ENCODE measurements around the gene MAP3K14.
A peak's percentile ranks its signal among the peaks of the same experiment; 100 is the strongest.
"Not testable (repeated sequence)": the region's sequence is repeated elsewhere in the genome, so short reads cannot be mapped to it uniquely, and the experiment has no call there.

MAP3K14 gene

DNA sequence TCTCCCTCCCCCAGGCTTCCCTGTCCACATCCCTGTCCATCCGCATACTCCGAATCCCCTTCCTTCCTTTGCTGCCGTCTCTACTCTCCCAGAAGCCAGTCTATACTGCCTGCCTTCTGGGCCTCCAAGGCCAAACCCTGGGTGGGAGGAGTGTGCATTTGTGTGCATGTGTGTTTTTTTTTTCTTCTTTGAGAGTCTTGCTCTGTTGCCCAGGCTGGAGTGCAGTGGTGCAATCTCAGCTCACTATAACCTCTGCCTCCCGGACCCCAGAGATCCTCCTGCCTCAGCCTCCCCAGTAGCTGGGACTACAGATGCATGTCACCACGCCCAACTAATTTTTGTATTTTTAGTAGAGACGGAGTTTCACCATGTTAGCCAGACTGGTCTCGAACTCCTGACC lies 63.6 kb downstream of the MAP3K14 start:
- DNase-seq, result not testable (repeated sequence)

GRCh38 chr17:45251931-45252330 lies 64.9 kb downstream of the MAP3K14 start:
- DNase-seq, result no peak

DNA sequence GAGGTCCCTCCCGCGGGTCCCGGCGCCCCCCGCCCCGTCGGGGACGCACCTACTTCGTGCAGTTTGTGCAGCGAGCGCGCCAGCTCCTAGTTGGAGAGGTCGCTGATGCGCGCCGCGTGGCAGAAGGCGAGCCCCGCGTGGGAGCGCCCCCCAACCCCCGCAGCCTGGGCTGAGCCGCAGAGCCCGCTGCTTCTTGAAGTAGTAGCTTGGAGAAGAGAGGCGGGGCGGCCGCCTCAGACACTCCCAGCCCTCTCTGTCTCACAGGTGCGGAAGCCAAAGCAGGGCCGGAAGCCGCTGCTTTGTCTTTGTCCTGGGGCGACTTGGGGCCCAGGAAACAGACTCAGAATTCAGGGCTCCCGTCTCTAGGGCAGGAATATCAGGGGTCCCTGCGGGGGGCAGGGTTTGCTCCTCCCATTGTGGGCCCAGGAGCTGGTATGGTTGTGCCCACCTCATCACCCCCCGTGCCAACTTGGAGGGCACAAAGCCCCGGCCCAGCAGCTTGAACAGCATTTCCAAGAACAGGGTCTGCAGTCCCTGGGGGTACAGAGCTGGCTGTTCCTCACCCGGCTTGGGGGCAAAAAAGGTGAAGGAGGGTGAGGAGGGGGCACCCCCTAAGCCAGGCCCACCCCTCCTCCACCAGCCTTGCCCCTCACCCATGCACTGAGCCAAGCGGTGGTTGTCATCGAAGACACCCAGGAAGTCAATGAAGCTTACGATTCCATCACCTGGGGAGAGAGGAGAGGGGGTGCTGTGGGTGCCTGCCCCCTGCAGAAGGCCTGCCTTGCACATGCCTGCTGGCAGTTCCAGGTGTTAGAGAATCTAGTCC lies 68.5 kb downstream of the MAP3K14 start:
- DNase-seq, result no peak

GRCh38 chr17:45247429-45248131 lies 69.2 kb downstream of the MAP3K14 start:
- DNase-seq, result peak; percentile 98

GRCh38 chr17:45246861-45247428 lies 69.9 kb downstream of the MAP3K14 start:
- peak; percentile 43 for DNase-seq

DNA sequence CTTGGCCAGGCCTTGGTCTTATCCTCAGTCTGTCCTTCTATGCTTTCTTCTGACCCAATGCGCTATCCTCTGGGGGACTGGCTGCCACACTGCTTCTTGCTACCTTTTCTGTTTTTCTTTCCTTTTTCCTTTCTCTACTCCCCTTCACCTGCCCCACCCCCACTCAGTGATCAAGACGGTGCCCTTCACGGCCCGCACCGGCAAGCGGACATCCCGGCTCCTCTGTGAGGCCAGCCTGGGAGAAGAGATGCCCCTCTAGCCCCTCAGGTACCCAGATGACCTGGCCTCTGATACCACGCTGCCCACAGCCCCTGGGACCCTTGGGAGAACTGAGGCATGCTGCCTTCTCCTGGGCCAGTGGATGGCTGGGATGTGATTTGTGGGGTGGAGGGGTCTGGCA lies 70.5 kb downstream of the MAP3K14 start:
- DNase-seq, result no peak

GRCh38 chr17:45244725-45245656 lies 71.8 kb downstream of the MAP3K14 start:
- no peak for DNase-seq

DNA sequence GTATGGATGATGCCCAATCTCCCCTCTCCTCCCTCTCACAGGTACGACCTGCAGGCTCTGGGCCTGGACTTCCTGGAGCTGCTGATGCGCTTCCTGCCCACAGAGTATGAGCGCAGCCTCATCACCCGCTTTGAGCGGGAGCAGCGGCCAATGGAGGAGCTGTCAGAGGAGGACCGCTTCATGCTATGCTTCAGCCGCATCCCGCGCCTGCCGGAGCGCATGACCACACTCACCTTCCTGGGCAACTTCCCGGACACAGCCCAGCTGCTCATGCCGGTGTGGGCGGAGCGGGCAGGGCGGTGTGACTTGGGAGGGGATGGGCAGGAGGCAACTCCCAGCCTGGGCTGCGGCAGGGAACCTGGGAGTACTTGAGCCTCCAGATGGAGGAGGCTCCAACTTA lies 73.1 kb downstream of the MAP3K14 start:
- no peak for DNase-seq

- DNase-seq, result no peak
Observed at GRCh38 chr17:45242029-45242414, 74.8 kb downstream of the MAP3K14 start.

DNA sequence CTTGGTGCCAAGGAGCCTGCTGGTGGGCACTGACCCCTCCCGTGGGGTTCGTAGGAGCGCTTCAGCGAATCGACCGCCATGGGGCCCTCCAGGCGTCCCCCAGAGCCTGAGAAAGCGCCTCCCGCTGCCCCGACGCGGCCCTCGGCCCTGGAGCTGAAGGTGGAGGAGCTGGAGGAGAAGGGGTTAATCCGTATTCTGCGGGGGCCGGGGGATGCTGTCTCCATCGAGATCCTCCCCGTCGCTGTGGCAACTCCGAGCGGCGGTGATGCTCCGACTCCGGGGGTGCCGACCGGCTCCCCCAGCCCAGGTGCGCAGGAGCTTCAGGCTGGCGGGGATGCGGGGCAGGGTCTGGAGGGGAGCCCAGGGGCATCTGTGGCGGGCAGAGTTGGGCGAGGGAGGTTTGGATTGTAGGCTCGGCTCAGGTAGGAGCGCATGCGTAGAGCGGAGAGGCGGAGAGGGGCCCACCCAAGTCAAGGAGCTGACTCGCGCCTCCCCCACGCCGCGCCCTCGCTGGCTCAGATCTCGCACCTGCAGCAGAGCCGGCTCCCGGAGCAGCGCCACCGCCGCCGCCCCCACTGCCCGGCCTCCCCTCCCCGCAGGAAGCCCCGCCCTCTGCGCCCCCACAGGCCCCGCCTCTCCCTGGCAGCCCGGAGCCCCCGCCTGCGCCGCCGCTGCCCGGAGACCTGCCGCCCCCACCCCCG lies 75.3 kb downstream of the MAP3K14 start:
- DNase-seq, result no peak

DNA sequence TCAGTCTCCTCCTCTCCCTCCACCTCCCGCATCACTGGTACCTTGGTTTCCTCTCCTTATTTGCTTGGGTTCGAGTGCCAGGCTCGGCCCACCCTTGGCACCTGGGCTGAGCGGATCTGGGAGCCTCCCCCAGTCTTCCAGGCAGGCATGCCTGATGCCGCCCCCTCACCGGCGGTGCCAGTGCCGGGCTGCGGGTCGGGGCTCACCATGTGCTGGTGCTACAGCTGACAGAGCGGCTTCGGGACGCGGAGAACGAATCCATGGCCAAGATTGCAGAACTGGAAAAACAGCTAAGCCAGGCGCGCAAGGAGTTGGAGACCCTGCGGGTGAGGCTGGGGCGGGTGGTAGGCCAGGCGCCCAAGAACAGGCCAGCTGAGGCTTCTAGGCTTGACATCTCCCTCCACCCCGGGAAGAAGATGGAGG lies 75.9 kb downstream of the MAP3K14 start:
- no peak for DNase-seq

GRCh38 chr17:45238155-45238774 lies 78.6 kb downstream of the MAP3K14 start:
- DNase-seq, result no peak

- DNase-seq, result no peak
Observed at GRCh38 chr17:45237686-45238085, 79.1 kb downstream of the MAP3K14 start.

DNA sequence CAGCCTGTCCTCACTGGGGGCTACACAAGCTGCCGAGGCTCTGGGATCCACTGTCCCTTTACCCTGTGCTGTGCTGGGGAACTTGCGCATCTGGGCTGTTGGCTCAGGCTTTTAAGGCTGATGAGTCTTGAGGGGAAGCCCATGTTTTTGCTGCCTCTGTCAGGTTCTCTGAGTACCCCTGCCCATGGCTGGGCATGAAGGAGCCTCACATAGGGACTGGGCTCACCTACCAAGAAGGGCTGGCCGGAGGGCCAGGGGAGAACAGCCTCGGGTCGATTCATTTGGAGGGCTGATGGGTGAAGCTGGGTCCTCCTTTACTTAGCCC lies 80.6 kb downstream of the MAP3K14 start:
- DNase-seq, result no peak

DNA sequence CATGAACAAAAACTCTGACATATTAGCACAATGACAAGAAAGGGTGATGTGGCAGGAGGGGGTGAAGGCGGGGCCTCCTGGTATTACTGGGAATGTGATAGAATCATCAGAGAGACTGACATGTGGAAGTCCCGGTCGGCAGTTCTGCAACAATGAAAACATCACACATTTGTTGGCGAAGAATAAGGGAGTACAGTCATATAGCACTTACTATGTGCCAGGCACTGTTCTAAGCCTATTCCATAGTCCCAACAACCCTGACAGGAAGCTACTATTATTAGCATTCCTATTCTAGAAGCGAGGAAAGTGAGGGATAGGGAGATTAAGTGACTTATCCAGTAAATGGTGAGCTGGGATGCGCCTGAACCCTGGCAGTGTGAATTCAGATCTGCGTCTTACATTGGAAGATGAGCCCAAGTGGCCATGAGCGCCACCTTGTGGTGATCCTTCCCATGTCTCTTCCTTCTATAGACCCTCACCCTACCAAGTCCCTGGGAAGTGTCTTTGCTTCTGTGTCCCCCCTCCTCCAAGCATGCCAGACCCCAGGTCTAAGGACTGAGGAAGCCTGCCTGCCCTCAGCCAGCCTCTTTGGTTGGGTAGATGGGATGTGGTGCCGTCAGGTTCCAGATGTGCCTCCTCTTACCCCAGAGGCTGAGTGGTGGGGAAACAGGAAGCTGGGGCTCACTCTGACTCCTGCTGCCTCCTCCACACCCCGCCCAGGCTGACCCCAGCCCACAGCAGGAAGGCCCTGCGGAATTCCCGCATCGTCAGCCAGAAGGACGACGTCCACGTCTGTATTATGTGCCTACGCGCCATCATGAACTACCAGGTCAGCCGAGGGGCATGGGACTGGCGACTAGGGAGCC lies 81.2 kb downstream of the MAP3K14 start:
- no peak for DNase-seq

GRCh38 chr17:45234641-45235415 lies 82.0 kb downstream of the MAP3K14 start:
- DNase-seq, result no peak

GRCh38 chr17:45233423-45233924 lies 83.3 kb downstream of the MAP3K14 start:
- DNase-seq, result no peak

GRCh38 chr17:45232514-45233422 lies 84.1 kb downstream of the MAP3K14 start:
- DNase-seq, result no peak

Measured in NCI-H524 treated with DMSO at 0.1 percent for 48 hours (cell line).